HL-60/S4 treated with phorbol 12-myristate 13-acetate at 8.2 ng/mL for 4 days and 3 days (cell line): ENCODE measurements around the gene NIM1K.
"Not testable (repeated sequence)": the region's sequence is repeated elsewhere in the genome, so short reads cannot be mapped to it uniquely, and the experiment has no call there.

ENCODE experiments used
- in situ Hi-C: fragments of 300-500 bp; cut with MboI; formaldehyde crosslinking; loops from 2 replicates; pipeline ENCODE4 v1.15.0; 2022; ENCODE audit warnings: low sequenced_read_pairs

The NIM1K gene

DNA sequence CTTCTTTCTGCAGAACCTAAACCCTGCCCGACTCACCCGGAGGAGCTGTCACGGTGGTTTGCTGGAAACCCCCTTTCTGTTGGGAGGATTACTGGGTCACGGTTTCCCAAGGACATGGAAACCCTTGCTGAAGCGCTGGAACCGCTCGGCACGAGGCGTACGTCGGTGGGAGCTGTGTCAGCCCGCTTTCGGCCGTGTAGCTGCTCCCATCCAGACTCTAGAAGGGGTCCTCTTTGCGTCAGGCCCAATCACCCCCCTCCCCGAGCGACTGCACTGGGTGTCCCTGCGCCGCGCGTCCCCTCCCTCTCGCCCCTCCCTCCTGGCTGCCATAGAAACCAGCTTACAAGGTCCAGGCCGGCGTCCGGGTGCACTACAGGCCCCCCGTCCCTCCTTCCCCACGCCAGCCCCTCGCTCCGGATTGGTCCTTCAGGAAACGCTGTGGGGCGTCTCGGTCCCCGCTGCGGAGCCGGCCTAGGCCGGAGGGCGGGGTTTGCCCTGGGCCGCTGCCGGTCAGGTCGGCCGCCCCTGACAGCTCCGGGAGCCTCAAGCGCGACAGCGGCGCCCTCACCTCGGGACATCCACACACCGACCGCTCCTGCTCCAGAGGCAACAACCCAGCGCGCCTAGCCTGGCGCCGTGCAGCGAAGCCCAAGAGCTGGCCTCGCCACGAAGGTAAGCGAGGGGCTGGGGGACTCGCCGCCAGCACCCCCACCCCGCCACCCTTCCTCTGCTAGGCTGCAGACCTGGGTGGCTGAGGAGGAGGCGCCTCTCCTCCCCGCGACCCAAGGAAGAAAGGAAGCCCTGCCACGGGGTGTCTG is at the start of gene NIM1K:
NIM1K (plus strand) TSS at position 486 of the 818 bp plus-strand sequence. CDS start 53,551 bp downstream, outside the sequence.
- in situ Hi-C loops, result no loop called here

GRCh38 chr5:43145071-43145470 is 47.0 kb upstream of the NIM1K start:
- in situ Hi-C loops, result no loop called here

DNA sequence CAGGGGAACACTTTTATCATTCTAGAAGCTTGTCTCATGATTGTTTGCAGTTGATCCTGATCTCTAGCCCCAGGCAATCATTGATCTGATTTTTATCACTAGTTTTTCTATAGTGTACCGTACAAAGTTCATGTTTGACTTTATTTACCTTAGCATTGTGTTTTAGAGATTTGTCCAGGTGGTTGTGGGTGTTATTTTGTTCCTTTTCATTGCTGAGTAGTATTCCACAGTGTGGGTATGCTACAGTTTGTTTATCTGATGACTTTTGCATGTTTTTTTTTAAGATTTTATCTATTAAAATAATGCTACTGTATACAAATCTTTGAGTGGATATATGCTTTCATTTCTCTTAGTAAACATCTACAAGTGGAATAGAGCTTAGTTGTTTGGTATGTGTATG is 45.1 kb upstream of the NIM1K start:
- in situ Hi-C loops, result no loop called here

- in situ Hi-C loops, result no loop called here
Measured at GRCh38 chr5:43148417-43148816, 43.6 kb upstream of the NIM1K start.

DNA sequence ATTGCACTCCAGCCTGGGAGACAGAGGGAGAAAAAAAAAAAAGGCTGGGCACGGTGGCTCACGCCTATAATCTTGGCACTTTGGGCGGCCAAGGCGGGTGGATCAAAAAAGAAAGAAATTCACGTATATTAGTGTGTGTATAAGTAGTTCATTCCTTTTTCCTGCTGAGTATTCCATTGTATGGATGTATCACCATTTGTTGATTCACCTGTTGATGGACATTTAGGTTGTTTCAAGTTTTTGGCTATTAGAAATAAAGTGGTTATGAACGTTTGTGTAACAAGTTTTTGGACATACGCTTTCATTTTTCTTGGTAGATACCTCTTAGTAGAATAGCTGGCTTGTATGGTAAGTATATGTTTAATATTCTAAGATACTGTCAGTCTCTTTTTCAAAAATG is 42.8 kb upstream of the NIM1K start:
- in situ Hi-C loops, result no loop called here

DNA sequence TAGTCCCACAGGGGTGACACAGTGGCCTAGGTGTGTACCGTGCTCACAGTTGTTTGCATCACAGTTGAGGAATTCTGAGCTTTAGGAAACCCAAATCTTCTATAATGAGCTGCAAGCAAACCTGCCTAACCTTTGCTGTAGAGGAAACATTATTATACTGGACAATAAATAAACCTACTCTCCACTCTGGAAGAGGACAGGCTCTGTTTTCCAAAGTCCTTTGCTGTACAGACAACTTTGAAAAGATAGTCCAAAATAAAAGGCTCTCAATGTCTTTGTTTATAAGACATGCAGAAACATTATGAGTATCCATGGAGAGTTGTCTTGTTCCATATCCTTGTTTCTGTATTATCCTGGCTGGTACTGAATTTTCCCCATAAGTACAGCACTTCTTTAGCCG is 42.0 kb upstream of the NIM1K start:
- in situ Hi-C loops, result no loop called here

GRCh38 chr5:43150748-43151147 is 41.3 kb upstream of the NIM1K start:
- in situ Hi-C loops, result no loop called here

GRCh38 chr5:43152946-43153345 is 39.1 kb upstream of the NIM1K start:
- in situ Hi-C loops, result no loop called here

- in situ Hi-C loops, result no loop called here
Measured at GRCh38 chr5:43154469-43154868, 37.6 kb upstream of the NIM1K start.

DNA sequence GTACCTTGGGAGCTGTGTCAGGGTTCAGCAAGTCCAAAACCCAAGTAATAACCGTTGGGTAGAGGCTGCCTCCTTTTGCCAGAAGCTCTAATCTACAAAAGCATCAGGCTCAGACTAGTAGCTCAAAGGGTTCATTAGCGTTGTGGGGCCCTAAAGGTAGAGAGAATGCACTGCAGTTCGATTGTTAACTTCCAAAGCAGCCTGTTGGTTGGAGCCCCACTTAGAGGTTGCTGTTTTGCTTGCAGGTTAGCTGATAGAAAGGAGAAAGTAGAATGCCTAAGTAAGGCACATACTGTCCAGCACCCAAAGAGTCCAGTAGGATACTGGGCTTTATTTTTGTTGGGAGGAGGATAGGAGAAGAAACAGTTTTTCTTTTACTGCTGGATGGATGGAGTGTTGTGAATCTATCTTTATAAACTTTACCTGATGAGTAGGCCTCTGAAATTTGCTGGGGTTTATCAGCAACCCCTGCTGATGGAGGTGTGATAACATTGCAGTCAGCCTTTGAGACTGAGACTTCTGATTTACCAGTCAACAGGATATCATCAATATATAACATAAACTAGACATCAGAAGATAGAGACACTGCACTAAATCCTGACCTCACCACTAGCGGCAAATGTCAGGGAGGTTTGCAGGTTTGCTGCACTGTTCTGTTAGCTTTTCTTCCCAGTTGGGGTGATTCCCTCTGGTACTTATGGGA is 36.5 kb upstream of the NIM1K start:
- in situ Hi-C loops, result no loop called here

- in situ Hi-C loops, result no loop called here
Measured at GRCh38 chr5:43156388-43156787, 35.6 kb upstream of the NIM1K start.

GRCh38 chr5:43157068-43157467 is 35.0 kb upstream of the NIM1K start:
- in situ Hi-C loops, result no loop called here

- in situ Hi-C loops, result no loop called here
Measured at GRCh38 chr5:43161244-43161643, 30.8 kb upstream of the NIM1K start.

DNA sequence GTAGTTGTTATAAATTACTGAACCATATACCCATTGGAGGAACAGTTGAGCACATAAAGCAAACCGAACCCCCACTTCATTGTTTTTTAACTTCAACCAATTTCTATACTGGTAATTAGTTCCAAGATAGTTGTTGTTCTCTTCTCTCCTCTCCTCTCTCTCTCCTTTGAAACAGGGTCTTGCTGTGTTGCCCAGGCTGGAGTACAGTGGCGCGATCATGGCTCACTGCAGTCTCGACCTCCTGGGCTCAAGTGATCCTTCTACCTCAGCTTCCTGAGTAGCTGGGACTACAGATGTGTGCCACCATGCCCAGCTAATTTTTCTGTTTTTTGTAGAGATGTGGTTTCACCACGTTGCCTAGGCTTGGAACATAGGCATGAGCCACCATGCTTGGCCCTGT is 27.2 kb upstream of the NIM1K start:
- in situ Hi-C loops, result not testable (repeated sequence)

DNA sequence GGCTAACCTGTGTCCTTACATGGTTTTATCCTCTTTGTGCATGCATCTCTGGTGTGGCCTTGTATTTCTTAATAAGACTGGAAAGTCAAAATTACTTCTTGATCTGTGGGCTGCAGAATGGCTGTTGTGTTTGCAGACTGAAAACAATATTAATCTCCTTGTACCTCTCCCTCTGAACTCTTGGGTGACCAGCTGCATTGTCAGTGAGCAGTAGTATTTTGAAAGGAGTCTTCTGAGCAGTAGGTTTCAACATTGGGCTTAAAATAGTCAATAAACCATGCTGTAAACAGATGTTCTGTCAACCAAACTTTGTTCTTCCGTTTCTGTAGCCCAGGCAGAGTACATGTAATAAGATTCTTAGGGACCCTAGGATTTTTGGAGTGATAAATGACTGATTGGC is 26.7 kb upstream of the NIM1K start:
- in situ Hi-C loops, result no loop called here

- in situ Hi-C loops, result no loop called here
Measured at GRCh38 chr5:43168175-43168574, 23.9 kb upstream of the NIM1K start.

DNA sequence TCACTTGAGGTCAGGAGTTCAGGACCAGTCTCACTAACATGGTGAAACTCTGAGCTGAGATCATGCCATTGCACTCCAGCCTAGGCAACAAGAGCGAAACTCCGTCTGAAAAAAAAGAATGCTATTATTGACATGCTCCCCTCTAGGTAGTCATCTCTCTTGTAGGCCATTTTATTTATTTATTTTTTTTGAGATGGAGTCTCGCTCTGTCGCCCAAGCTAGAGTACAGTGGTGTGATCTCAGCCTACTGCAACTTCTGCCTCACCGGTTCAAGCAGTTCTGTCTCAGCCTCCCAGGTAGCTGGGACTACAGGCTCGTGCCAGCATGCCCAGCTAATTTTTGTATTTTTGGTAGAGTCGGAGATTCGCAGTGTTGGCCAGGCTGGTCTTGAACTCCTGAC is 20.6 kb upstream of the NIM1K start:
- in situ Hi-C loops, result no loop called here

- in situ Hi-C loops, result no loop called here
Measured at GRCh38 chr5:43171926-43172325, 20.1 kb upstream of the NIM1K start.

GRCh38 chr5:43172779-43173178 is 19.2 kb upstream of the NIM1K start:
- in situ Hi-C loops, result no loop called here

- in situ Hi-C loops, result no loop called here
Measured at GRCh38 chr5:43174586-43174985, 17.4 kb upstream of the NIM1K start.

- in situ Hi-C loops, result no loop called here
Measured at GRCh38 chr5:43179836-43180235, 12.2 kb upstream of the NIM1K start.

GRCh38 chr5:43182421-43182820 is 9.6 kb upstream of the NIM1K start:
- in situ Hi-C loops, result no loop called here
